ENCODE data around the gene ELMO1.

The ELMO1 gene

DNA sequence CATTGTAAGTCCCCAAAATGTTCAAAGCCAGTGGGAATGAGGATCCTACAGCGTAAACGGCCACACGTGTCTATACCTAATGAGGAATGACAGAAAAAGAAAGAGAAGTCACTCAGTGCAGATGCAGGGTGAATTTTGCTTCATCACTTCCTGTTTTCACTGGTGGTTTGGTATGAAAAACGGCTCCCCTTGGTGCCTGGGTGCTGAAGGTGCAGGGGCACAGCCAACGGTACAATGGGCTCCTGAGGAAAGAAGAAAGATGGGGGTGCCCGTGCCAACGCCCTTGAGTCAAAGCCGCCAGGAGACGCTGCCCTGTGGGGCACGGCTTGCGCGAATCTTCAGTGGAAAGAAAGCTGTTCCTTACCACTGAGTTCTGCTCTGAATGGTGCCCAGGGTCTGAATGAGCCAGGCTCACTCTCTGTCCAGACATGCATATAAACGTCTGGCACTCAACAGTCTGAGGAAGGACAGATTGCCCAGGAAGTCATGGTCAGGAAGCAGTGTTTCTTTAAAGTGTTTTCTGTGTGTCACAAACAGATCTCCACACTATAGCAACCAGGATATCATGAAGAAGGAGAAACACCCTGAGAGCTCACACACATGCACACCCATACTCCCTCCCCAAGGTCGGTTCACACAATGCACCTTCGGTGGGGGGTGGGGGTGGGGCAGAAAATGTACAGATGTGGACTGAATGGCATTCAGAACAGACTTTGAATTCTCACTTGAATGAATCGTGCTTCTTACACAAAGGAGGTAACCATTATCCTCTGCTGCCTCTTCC, 105.8 kb downstream of the ELMO1 start:
- Histone ChIP-seq H3K36me3 (ENCODE audit: low read depth) (no peaks in the 10 kb centered on the region), H3K9me3 (ENCODE audit: severe bottlenecking) (no peaks in the 10 kb centered on the region), H3K27ac (ENCODE audit: poor library complexity, severe bottlenecking) (no peak overlapping the region), H3K4me3 (ENCODE audit: severe bottlenecking) (no peak overlapping the region), H3K4me1 (ENCODE audit: insufficient read depth, poor library complexity, severe bottlenecking) (no peaks in the 10 kb centered on the region), H3K27me3 (ENCODE audit: insufficient read depth, poor library complexity, severe bottlenecking) (no peaks in the 10 kb centered on the region)
- TF ChIP-seq, protein P1, sequence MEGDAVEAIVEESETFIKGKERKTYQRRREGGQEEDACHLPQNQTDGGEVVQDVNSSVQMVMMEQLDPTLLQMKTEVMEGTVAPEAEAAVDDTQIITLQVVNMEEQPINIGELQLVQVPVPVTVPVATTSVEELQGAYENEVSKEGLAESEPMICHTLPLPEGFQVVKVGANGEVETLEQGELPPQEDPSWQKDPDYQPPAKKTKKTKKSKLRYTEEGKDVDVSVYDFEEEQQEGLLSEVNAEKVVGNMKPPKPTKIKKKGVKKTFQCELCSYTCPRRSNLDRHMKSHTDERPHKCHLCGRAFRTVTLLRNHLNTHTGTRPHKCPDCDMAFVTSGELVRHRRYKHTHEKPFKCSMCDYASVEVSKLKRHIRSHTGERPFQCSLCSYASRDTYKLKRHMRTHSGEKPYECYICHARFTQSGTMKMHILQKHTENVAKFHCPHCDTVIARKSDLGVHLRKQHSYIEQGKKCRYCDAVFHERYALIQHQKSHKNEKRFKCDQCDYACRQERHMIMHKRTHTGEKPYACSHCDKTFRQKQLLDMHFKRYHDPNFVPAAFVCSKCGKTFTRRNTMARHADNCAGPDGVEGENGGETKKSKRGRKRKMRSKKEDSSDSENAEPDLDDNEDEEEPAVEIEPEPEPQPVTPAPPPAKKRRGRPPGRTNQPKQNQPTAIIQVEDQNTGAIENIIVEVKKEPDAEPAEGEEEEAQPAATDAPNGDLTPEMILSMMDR (IDR thresholded peaks at IDR 0.05; ENCODE audit: poor library complexity, severe bottlenecking) = no peak
- ATAC-seq (ENCODE audit: low read depth) = no peak
- no peak for DNase-seq (ENCODE audit: low spot score)

DNA sequence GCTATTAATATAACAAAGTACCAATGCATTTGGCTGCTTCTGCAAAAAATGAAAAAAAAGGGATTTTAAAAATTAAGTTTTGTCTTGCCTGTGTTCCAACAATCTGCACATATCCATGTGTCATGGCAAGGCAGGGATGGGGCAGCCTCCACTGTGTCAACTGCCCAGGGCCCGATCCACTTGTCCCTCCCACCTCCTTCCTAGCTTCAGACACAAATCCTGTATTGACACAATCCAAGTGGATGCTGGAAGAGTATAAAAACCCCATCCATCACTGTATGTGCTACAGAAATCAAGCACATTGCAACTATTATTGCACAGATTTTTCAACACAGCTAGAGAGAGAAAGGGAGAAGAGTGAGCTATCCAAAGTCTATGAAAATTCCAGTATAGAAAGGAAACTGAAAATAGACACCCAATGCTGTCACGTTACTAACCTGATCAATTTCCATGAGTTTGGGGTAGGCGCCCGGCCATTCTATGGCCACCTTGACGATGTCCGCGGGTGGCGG, 106.4 kb downstream of the ELMO1 start:
- H3K9me3 ChIP-seq (ENCODE audit: severe bottlenecking) = no peaks in the 10 kb centered on the region
- ATAC-seq (ENCODE audit: low read depth) (no peak), DNase-seq (ENCODE audit: low spot score) (no peak)
- TF ChIP-seq, protein P1 (IDR thresholded peaks at IDR 0.05; ENCODE audit: poor library complexity, severe bottlenecking) = no peak
- no peaks in the 10 kb centered on the region for H3K27me3 ChIP-seq (ENCODE audit: insufficient read depth, poor library complexity, severe bottlenecking)
- no peak overlapping the region for H3K4me3 ChIP-seq (ENCODE audit: severe bottlenecking)
- H3K27ac ChIP-seq (ENCODE audit: poor library complexity, severe bottlenecking) = no peak overlapping the region
- H3K36me3 ChIP-seq (ENCODE audit: low read depth) = no peaks in the 10 kb centered on the region
- H3K4me1 ChIP-seq (ENCODE audit: insufficient read depth, poor library complexity, severe bottlenecking) = no peaks in the 10 kb centered on the region

DNA sequence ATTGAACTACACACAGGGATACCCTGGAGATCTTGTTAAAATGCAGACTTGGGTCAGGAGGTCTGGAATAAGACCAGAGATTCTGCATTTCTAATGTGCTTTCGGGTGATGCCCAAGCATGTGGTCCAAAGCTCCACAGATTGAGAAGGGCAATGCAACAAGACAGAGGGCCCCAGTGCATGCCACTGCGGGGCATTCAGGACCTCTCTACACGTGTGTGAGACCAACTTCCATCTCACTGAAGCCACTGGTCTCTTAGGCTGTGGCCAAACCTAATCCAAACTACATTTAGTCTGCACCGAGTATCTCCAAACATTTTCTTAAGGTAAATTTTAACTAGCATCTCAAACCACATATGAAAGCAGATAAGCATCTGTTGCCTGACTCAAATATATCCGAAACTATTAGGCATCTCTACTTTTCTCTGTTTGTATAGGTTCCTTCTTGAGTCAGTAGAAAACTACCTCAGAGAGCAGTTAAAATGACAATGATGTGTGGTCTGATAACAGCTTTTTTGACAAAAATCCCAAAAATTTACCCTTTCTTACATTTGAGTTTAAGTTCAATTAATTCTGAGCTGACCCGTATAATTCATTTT, 107.5 kb downstream of the ELMO1 start:
- no peak for ATAC-seq (ENCODE audit: low read depth)
- Histone ChIP-seq H3K27me3 (ENCODE audit: insufficient read depth, poor library complexity, severe bottlenecking) (no peaks in the 10 kb centered on the region), H3K4me1 (ENCODE audit: insufficient read depth, poor library complexity, severe bottlenecking) (no peaks in the 10 kb centered on the region), H3K36me3 (ENCODE audit: low read depth) (no peaks in the 10 kb centered on the region), H3K4me3 (ENCODE audit: severe bottlenecking) (no peak overlapping the region), H3K9me3 (ENCODE audit: severe bottlenecking) (no peaks in the 10 kb centered on the region), H3K27ac (ENCODE audit: poor library complexity, severe bottlenecking) (no peak overlapping the region)
- no peak for DNase-seq (ENCODE audit: low spot score)
- TF ChIP-seq, protein P1 (IDR thresholded peaks at IDR 0.05; ENCODE audit: poor library complexity, severe bottlenecking) = no peak

DNA sequence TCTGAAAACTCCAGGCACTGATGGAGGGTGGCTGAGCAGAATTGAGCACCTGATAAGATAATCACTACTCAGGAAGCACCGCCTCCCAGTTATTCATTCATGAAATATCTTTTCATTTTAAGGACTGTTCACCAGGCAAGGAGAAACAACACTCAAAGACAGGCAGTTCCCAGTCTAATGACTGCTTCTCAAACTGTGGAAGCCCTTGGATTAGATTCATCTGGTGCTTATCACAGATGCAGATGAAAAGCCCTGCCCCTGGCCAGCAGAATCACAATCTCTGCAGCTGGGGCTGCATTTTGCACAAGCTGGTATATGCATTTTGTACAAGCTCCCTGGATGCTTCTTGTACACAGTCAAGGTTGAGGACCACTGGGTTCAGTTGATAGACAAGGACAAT, 109.7 kb downstream of the ELMO1 start:
- DNase-seq (ENCODE audit: low spot score) = no peak
- TF ChIP-seq, protein P1 (IDR thresholded peaks at IDR 0.05; ENCODE audit: poor library complexity, severe bottlenecking) = no peak
- Histone ChIP-seq H3K27ac (ENCODE audit: poor library complexity, severe bottlenecking) (no peak overlapping the region), H3K4me1 (ENCODE audit: insufficient read depth, poor library complexity, severe bottlenecking) (no peaks in the 10 kb centered on the region), H3K4me3 (ENCODE audit: severe bottlenecking) (no peak overlapping the region), H3K9me3 (ENCODE audit: severe bottlenecking) (no peaks in the 10 kb centered on the region), H3K27me3 (ENCODE audit: insufficient read depth, poor library complexity, severe bottlenecking) (no peaks in the 10 kb centered on the region), H3K36me3 (ENCODE audit: low read depth) (no peaks in the 10 kb centered on the region)
- ATAC-seq (ENCODE audit: low read depth) = no peak

DNA sequence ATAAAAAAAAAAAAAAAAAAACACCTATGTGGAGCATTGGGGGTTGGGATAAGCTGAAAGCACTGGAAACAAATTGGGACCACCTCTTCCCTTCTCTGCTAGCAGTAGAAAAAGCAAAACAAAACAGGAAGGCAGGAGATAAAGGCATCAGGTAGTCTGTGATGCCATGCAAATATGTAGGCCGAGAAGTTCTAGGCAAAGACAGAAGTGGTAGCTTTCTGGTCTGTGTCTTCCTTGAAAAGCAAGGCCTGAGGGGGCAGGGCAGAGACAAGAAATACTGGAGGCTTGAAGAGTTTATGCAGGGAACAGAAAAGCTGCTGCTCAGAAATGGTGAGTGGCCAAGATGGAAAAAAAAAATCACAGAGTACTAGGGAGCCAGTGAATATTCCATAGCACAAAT, 111.1 kb downstream of the ELMO1 start:
- Histone ChIP-seq H3K9me3 (ENCODE audit: severe bottlenecking) (no peaks in the 10 kb centered on the region), H3K4me1 (ENCODE audit: insufficient read depth, poor library complexity, severe bottlenecking) (no peaks in the 10 kb centered on the region), H3K36me3 (ENCODE audit: low read depth) (no peaks in the 10 kb centered on the region), H3K27ac (ENCODE audit: poor library complexity, severe bottlenecking) (no peak overlapping the region), H3K4me3 (ENCODE audit: severe bottlenecking) (no peak overlapping the region), H3K27me3 (ENCODE audit: insufficient read depth, poor library complexity, severe bottlenecking) (no peaks in the 10 kb centered on the region)
- TF ChIP-seq, protein P1 (IDR thresholded peaks at IDR 0.05; ENCODE audit: poor library complexity, severe bottlenecking) = no peak
- ATAC-seq (ENCODE audit: low read depth) (no peak), DNase-seq (ENCODE audit: low spot score) (no peak)

All from RWPE2 (cell line).